Measurements from ENCODE around the gene KRTAP10-5. TPM values are rescaled to one million over a fixed set of nuclear protein-coding genes. Genes with fewer than 3 reads are reported as not detected.

KRTAP10-5 gene
- total RNA-seq, 1 donor = not detected

DNA sequence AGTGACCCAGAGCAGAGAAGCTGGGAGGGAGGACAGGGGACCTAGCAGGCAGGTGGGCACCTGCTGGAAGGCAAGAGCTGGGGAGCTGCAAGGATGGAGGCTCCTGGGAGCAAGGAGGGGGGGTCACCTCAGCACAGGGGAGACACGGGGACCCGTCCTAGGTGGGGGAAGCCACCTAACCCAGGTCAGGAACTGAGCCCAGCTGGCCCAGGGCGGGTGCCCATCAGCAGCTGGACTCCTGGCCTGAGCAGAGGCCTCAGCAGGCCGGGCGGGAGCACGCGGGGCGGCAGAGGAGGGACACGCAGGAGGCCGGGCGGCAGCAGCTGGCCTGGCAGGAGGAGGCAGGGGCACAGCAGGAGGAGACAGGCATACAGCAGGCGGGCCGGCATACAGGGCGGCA is 41.4 kb downstream of the KRTAP10-5 start:
- Histone ChIP-seq H3K27me3 (ENCODE audit: insufficient read depth, low read length) (no peaks in the 10 kb centered on the region), H3K79me2 (ENCODE audit: insufficient read depth, low read length) (no peaks in the 10 kb centered on the region), H3K27ac (ENCODE audit: low read depth, low read length) (no peak overlapping the region), H3K4me3 (ENCODE audit: insufficient read depth, low read length) (no peak overlapping the region), H3K4me1 (ENCODE audit: insufficient read depth, low read length) (no peaks in the 10 kb centered on the region), H3K36me3 (ENCODE audit: insufficient read depth, low read length) (no peaks in the 10 kb centered on the region), H3K4me2 (ENCODE audit: insufficient read depth, low read length) (no peak overlapping the region), H3K9me3 (ENCODE audit: low read depth, low read length) (no peaks in the 10 kb centered on the region), H4K20me1 (ENCODE audit: insufficient read depth, low read length) (no peaks in the 10 kb centered on the region), H2AFZ (ENCODE audit: low read length) (no peak overlapping the region)
- peak; percentile 38 for DNase-seq (ENCODE audit: insufficient read length, low spot score, missing footprints)
- TF ChIP-seq CTCF (IDR thresholded peaks at IDR 0.05; ENCODE audit: extremely low read depth, low read depth, low read length) = no peak

DNA sequence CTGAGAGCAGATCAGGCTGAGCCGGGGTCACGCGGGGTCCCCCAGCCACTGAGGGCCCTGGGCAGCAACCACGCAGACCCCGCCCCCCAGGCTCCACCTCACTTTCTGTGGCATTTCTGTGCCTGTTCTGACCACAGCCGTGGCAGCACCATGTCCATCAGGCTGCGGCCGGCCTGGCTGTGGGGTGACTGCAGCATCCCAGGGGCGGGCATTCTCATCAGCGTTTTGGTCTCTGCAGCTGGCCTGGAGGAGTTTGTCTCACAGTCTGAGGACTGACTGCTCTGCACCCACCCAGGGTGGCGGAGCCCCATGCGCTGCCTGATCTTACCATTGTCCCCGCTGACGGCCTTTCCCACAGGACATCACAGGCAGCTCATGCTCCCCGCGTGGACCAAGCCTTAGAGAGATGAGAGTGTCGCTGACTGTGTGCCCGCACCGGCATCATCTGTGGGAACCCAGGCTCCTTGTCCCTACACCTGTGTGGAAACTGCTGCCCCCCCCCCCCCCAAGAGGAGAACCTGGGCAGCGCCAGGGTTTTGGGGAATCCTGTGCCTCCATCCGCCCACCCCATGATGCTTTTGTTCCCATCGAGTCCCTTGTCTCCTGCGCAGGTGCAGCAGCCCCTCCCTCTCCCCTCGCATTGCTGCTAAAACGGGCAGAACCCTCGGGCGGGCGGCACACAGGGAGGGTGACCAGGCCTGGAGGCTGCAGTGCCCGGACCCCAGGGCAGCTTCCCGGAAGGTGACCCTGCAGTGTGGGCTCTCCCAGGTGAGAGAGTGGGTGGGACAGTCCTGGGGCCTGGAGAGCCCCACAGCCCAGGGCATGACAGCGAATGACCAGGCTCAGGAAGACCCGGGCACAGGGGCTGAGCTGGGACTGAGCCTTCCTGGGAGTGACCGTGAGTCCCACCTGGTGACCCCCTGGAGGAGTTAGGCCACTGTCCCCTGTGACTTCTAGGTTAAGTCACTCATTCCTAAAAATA is 42.2 kb downstream of the KRTAP10-5 start:
- Histone ChIP-seq H4K20me1 (ENCODE audit: insufficient read depth, low read length) (no peaks in the 10 kb centered on the region), H3K4me1 (ENCODE audit: insufficient read depth, low read length) (no peaks in the 10 kb centered on the region), H2AFZ (ENCODE audit: low read length) (no peak overlapping the region), H3K4me3 (ENCODE audit: insufficient read depth, low read length) (no peak overlapping the region), H3K9me3 (ENCODE audit: low read depth, low read length) (no peaks in the 10 kb centered on the region), H3K27ac (ENCODE audit: low read depth, low read length) (no peak overlapping the region), H3K4me2 (ENCODE audit: insufficient read depth, low read length) (no peak overlapping the region), H3K36me3 (ENCODE audit: insufficient read depth, low read length) (no peaks in the 10 kb centered on the region), H3K27me3 (ENCODE audit: insufficient read depth, low read length) (no peaks in the 10 kb centered on the region), H3K79me2 (ENCODE audit: insufficient read depth, low read length) (no peaks in the 10 kb centered on the region)
- DNase-seq (ENCODE audit: insufficient read length, low spot score, missing footprints) = peak; percentile 56
- TF ChIP-seq CTCF (IDR thresholded peaks at IDR 0.05; ENCODE audit: extremely low read depth, low read depth, low read length) = no peak

DNA sequence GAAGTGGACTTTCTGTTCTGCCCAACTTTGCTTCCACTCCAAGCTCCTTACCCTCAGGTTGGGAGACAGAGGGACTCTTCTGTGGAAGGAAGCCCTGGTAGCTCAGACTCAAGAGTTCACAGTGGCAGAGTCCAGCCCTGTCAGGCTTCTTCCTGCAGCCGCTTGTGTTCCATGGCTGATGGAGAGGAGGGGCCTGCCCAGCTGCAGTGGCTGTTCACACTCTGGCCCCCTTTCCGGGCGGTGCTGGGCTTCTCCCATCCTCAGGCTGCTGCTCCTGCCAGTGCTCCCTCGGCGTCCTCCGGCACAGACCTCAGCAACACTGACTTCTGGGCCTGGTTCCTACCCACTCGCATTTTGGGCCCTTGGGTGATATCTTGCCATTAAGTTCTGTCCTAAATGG is 44.4 kb downstream of the KRTAP10-5 start:
- Histone ChIP-seq H3K27ac (ENCODE audit: low read depth, low read length) (no peak overlapping the region), H3K79me2 (ENCODE audit: insufficient read depth, low read length) (no peaks in the 10 kb centered on the region), H3K4me2 (ENCODE audit: insufficient read depth, low read length) (no peak overlapping the region), H3K27me3 (ENCODE audit: insufficient read depth, low read length) (no peaks in the 10 kb centered on the region), H3K4me3 (ENCODE audit: insufficient read depth, low read length) (no peak overlapping the region), H3K9me3 (ENCODE audit: low read depth, low read length) (no peaks in the 10 kb centered on the region), H3K4me1 (ENCODE audit: insufficient read depth, low read length) (no peaks in the 10 kb centered on the region), H4K20me1 (ENCODE audit: insufficient read depth, low read length) (no peaks in the 10 kb centered on the region), H2AFZ (ENCODE audit: low read length) (no peak overlapping the region), H3K36me3 (ENCODE audit: insufficient read depth, low read length) (no peaks in the 10 kb centered on the region)
- TF ChIP-seq CTCF (IDR thresholded peaks at IDR 0.05; ENCODE audit: extremely low read depth, low read depth, low read length) = no peak
- peak; percentile 50 for DNase-seq (ENCODE audit: insufficient read length, low spot score, missing footprints)

GRCh38 chr21:44534688-44535087 is 45.7 kb downstream of the KRTAP10-5 start:
- no peaks in the 10 kb centered on the region for H3K36me3 ChIP-seq (ENCODE audit: insufficient read depth, low read length)
- H3K4me1 ChIP-seq (ENCODE audit: insufficient read depth, low read length) = no peaks in the 10 kb centered on the region
- H3K27me3 ChIP-seq (ENCODE audit: insufficient read depth, low read length) = no peaks in the 10 kb centered on the region
- H3K9me3 ChIP-seq (ENCODE audit: low read depth, low read length) = no peaks in the 10 kb centered on the region
- no peak overlapping the region for H2AFZ ChIP-seq (ENCODE audit: low read length)
- no peak overlapping the region for H3K27ac ChIP-seq (ENCODE audit: low read depth, low read length)
- no peak overlapping the region for H3K4me2 ChIP-seq (ENCODE audit: insufficient read depth, low read length)
- H3K79me2 ChIP-seq (ENCODE audit: insufficient read depth, low read length) = no peaks in the 10 kb centered on the region
- no peak for TF ChIP-seq CTCF (IDR thresholded peaks at IDR 0.05; ENCODE audit: extremely low read depth, low read depth, low read length)
- no peaks in the 10 kb centered on the region for H4K20me1 ChIP-seq (ENCODE audit: insufficient read depth, low read length)
- DNase-seq (ENCODE audit: insufficient read length, low spot score, missing footprints) = no peak
- no peak overlapping the region for H3K4me3 ChIP-seq (ENCODE audit: insufficient read depth, low read length)
